ENCODE data around the gene STX18. TPM values are rescaled to one million over a fixed set of nuclear protein-coding genes. Genes with fewer than 3 reads are reported as not detected.
"Not testable (repeated sequence)": the region's sequence is repeated elsewhere in the genome, so short reads cannot be mapped to it uniquely, and the experiment has no call there.

Gene STX18
- total RNA-seq, 4 donors from 2014 or later: 17.8 to 25.4 (median 23.4) TPM

- Histone ChIP-seq H3K4me3 (no peak overlapping the region), H3K27ac (no peak overlapping the region), H3K36me3 (no peaks in the 10 kb centered on the region), H3K27me3 (no peaks in the 10 kb centered on the region), H3K4me1 (no peaks in the 10 kb centered on the region), H3K9me3 (no peaks in the 10 kb centered on the region)
- TF ChIP-seq POLR2AphosphoS5 (IDR thresholded peaks at IDR 0.05) (no peak), EP300 (IDR thresholded peaks at IDR 0.05) (no peak), POLR2A (IDR thresholded peaks at IDR 0.05) (no peak), CTCF (IDR thresholded peaks at IDR 0.05) (no peak)
- 65 to 77% methylated on average over 5 of the region's 5 CpGs for WGBS, 2 donors (ENCODE audit: low coverage in 1 of 2)
- no peak for ATAC-seq
These were observed 34.9 kb downstream of the STX18 start for GRCh38 chr4:4506961-4507360.

DNA sequence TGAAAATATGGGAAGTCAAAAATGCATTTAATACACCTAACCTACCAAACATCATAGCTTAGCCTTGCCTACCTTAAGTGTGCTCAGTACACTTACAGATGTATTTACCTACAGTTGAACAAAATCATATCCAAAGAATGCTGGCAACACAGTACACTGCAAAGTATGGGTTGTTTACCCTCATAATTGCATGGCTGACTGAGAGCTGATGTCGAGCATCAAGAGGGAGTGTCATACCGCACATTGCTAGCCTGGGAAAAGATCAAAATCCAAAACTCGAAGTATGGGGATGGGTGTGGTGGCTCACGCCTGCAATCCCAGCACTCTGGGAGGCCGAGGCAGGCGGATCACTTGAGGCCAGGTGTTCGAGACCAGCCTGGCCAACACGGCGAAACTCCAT, 36.6 kb downstream of the STX18 start:
- WGBS, 2 donors (ENCODE audit: low coverage in 1 of 2): 89% methylated on average over 7 of the region's 9 CpGs; no CpG with 5 or more reads in 1 of the 2 donors
- not testable (repeated sequence) for H3K4me3 ChIP-seq, H3K27ac ChIP-seq, H3K27me3 ChIP-seq, H3K9me3 ChIP-seq, ATAC-seq, H3K36me3 ChIP-seq, H3K4me1 ChIP-seq

GRCh38 chr4:4504783-4505182, 37.1 kb downstream of the STX18 start:
- no peaks in the 10 kb centered on the region for H3K4me1 ChIP-seq
- 76 to 86% methylated on average over 2 of the region's 2 CpGs for WGBS, 2 donors (ENCODE audit: low coverage in 1 of 2)
- no peak overlapping the region for H3K27ac ChIP-seq
- H3K27me3 ChIP-seq: no peaks in the 10 kb centered on the region
- H3K9me3 ChIP-seq: no peaks in the 10 kb centered on the region
- TF ChIP-seq CTCF (IDR thresholded peaks at IDR 0.05) (no peak), EP300 (IDR thresholded peaks at IDR 0.05) (no peak)
- H3K4me3 ChIP-seq: no peak overlapping the region
- H3K36me3 ChIP-seq: no peaks in the 10 kb centered on the region
- ATAC-seq: no peak

GRCh38 chr4:4502694-4503311, 39.0 kb downstream of the STX18 start:
- Histone ChIP-seq H3K27ac (no peak overlapping the region), H3K27me3 (no peaks in the 10 kb centered on the region), H3K9me3 (no peaks in the 10 kb centered on the region), H3K4me3 (no peak overlapping the region), H3K36me3 (no peaks in the 10 kb centered on the region), H3K4me1 (peaks cover 0 to 3% (median 0%) of the 10 kb centered on the region in 3 donors)
- WGBS, 2 donors (ENCODE audit: low coverage in 1 of 2): 47 to 76% methylated on average over 8 to 10 of the region's 10 CpGs
- TF ChIP-seq EP300 (IDR thresholded peaks at IDR 0.05) (no peak), POLR2A (IDR thresholded peaks at IDR 0.05) (no peak), POLR2AphosphoS5 (IDR thresholded peaks at IDR 0.05) (no peak), CTCF (IDR thresholded peaks at IDR 0.05) (no peak)
- no peak for ATAC-seq

DNA sequence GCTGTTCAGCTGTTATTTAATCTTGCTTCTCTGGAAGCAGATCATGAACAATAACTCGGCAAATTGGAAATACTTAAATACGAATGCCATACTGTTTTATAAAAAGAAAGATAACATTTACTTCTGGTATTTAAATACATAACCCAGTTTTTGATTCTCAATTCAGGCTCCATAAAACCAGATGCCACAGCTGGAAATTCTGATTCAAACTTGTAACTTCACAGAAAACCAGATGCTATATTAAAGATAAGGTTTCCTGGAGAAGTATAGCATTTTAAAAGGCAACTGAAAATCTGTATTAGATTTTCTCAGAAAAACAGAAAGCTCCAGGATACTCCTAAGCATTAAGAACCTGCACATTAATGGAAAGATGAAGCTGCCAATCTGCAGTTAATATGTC, 40.2 kb downstream of the STX18 start:
- no peak for ATAC-seq
- no peak overlapping the region for H3K27ac ChIP-seq
- no peak overlapping the region for H3K4me3 ChIP-seq
- H3K9me3 ChIP-seq: no peaks in the 10 kb centered on the region
- H3K36me3 ChIP-seq: no peaks in the 10 kb centered on the region
- peaks cover 0 to 11% (median 0%) of the 10 kb centered on the region in 3 donors for H3K4me1 ChIP-seq
- no peaks in the 10 kb centered on the region for H3K27me3 ChIP-seq
- no peak for TF ChIP-seq POLR2A (IDR thresholded peaks at IDR 0.05)
- TF ChIP-seq POLR2AphosphoS5 (IDR thresholded peaks at IDR 0.05): no peak
- no peak for TF ChIP-seq CTCF (IDR thresholded peaks at IDR 0.05)
- no peak for TF ChIP-seq EP300 (IDR thresholded peaks at IDR 0.05)
- WGBS, 2 donors (ENCODE audit: low coverage in 1 of 2): 88 to 89% methylated on average over 2 of the region's 2 CpGs
